Activated CD8-positive, alpha-beta memory T cell treated with anti-CD3 and anti-CD28 coated beads, Interleukin-2, amount 50 U/mL, for 24 hours (primary cell): ENCODE data around the gene TUBG2.
"Not testable (repeated sequence)": the region's sequence is repeated elsewhere in the genome, so short reads cannot be mapped to it uniquely, and the experiment has no call there.

ENCODE experiments used
- DNase-seq: peaks from one replicate; pipeline ENCODE4 v3.0.0-alpha.2; 2020; ENCODE audit errors: extremely low read depth

The TUBG2 gene

DNA sequence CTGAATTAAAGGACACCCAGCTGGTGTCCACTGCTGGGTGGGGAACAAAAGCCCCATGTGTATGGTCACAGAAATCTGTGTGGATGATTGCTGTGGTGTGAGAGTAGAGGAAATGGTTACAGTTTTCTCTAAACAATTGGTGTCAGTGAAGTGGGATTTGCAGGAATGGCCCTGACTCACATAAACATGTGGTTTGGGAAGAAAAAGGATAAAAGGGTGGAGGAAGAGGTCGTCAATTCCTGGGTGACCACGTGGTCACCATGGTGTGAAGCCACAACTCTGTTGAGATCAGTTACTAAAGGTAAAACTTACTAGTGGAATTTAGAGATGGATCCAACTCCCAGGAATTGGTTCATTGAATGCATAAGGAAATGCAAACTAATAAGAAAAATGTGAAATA, 3.6 kb upstream of the TUBG2 start:
- DNase-seq, result no peak

GRCh38 chr17:42657824-42658588, 1.1 kb upstream of the TUBG2 start:
- no peak for DNase-seq

GRCh38 chr17:42659932-42660274, 819 bp downstream of the TUBG2 start:
- DNase-seq, result not testable (repeated sequence)

DNA sequence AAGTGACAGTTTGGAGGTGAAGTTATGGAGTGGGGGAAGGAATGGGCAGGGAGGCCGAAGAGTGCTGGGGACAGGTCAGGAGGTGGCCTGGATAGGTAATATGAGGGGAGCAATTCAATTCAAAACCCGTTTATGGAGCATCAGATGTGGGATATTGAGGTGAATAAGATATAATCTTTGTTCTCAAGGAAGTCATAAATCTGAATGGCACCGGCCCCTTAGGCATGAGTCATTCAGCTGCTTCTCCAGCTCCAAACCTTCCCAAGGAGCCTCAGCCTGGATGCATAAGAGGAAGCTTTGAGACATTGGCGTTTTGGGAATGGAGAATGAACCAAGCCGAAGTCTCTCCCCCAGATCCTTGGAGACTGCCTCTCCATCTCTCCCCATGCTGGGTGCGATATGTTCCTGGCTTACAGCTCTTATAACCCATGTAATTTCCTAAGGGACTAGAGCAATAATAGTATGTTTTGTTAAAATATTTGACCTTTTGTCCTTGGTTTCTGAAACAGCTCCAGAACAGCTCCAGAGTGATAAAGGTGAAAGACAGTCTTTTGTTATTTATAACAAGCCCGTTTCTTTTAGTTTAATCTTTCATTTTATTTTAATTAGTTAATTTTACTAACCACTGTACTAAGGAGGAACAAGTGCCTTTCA, 1.7 kb downstream of the TUBG2 start:
- DNase-seq, result no peak

- no peak for DNase-seq
Observed at GRCh38 chr17:42665581-42666001, 6.5 kb downstream of the TUBG2 start.

GRCh38 chr17:42666126-42666525, 7.0 kb downstream of the TUBG2 start:
- DNase-seq, result not testable (repeated sequence)

DNA sequence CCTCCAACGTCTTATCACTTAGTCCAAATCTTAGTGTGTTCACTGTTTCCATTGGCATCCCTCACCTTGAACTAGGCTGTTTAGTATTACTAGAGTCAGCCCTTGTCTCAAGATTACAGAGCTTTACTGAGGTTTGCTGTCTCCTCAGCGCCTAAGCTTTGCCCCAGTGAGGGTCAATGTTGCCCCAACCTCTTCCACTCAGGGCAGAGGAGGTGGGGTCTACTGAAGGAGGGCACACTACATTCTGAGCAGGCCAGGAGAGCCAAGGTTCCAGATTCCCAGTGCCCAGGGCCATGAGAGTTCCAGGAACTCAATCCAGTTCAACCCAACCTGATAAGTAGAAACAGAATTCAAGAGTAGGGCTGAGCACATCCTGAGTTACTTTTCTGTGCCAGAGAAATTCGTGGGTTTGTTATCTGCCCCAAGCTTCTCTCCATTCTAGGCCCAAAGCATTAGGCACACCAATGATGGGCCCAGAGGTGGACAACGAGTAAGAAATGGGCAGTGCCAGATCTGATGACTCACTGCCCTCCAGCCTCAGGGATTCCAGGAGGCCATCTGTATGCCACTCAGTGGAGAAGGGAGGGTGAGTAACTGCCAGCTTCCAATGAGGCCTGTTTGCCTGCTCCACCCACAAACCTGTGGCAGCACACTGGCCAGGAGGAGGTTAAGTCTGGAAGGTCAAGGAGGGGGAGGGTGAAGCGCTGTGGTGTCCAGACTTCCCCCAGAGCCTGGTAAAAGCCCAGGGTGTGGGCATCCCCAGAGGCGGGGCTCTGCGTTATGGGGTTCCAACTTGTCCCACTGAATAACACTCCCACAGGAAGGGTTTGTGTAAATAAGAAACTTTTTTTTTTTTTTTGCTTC, 8.2 kb downstream of the TUBG2 start:
- no peak for DNase-seq

- no peak for DNase-seq
Observed at GRCh38 chr17:42669705-42669976, 10.6 kb downstream of the TUBG2 start.

- no peak for DNase-seq
Observed at GRCh38 chr17:42669977-42670788, 11.1 kb downstream of the TUBG2 start.

DNA sequence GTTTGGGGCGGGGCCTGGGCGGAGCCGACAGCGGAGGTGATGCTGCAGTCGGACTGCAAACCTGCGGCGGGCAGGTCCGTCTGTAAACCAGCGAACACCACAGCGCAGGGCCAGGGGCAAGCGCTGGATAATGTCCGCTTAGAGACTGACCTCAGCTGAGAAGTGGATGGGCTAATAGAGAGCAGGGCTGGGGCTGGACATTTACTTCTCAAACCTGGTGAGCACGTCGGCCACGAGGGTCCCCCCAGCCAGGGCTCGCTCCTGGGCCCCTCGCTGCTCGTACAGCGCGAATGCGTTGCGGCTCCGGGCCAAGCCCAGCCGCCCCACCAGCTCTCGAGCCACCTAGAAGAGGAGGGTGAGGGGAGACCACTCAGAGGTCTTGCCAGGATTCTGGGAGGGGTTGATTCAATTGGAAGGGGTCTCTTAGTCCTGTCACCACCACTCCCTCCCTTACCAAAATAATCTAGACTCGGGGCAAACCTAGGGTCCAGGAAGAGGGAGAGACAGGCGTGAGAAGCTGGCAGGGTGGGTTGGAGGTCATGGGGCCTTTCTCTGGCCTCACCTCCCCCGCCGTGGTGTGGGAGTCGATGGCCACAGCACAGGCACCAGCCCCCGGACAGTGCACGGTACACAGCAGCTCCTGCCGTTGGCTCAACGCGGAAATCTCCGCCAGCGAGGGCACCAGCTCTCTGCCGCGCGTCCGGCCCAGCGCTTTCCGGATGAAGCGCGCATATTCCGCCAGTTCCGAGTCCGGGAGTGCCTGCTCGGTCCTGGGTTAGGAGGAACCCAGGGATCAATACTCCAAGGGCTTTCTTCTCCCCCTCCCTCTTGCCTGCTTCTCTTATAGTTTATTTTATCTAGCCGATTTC, 11.9 kb downstream of the TUBG2 start:
- DNase-seq, result no peak

GRCh38 chr17:42672038-42672437, 13.0 kb downstream of the TUBG2 start:
- DNase-seq, result no peak

DNA sequence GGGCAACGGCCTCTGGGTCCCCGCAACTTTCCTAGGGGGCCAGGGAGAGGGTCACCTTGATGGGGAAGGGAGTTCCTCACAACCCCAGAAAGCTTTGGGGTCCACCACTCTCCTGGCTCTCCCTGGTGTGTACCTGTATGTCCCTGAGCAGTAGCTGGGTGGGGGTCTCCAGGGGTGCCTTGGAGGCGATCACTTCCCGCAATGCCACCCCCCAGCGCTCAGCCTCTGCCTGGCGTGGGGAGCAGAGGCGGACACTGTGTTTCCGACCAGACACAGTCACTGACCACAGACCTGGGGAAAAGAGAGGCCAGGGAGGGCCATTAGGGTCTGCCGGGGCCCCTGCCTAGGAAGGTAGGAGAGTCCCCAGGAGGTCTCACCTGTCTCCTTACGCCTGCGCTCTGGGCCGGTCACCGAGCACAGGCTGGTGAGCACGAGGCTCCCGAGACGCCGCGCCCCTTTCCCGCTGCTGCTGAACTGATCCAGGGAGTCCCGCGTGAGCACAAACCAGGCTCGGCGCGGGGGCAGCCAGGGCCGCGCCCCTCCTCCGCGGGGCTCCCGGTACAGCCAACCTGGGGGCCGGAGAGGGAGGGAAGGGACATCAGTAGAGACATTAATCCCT, 14.3 kb downstream of the TUBG2 start:
- DNase-seq, result no peak

GRCh38 chr17:42673885-42674754, 15.0 kb downstream of the TUBG2 start:
- no peak for DNase-seq

DNA sequence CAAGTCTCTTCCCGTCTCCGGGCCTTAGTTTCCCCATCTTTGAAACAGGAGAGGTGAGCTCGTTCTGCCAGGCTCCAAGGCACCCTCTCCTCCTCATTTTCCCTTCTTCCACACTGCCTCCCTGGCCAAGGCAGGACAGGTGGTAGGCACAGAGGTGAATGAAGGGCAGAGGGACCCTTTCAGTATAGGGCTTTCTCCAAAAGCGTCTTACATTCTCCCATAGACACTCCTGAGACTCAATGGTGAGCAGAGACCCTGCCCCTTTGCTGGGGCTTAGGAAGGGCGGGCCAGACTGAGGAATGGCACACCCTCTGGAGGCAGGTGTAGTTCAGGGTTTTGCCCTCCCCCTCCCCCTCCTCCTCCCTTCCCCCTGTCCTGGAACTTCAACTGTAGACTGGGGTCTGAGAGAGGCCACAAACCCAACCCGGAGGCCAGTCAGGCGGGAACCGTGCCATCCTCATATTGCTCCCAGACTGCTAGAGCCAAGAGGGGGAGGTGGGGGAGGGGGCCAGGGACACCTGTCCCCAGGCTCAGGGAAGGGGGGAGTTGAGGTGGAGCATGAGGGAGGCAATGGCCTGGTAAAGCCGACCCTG, 15.8 kb downstream of the TUBG2 start:
- no peak for DNase-seq

- DNase-seq, result no peak
Observed at GRCh38 chr17:42675348-42675964, 16.4 kb downstream of the TUBG2 start.

DNA sequence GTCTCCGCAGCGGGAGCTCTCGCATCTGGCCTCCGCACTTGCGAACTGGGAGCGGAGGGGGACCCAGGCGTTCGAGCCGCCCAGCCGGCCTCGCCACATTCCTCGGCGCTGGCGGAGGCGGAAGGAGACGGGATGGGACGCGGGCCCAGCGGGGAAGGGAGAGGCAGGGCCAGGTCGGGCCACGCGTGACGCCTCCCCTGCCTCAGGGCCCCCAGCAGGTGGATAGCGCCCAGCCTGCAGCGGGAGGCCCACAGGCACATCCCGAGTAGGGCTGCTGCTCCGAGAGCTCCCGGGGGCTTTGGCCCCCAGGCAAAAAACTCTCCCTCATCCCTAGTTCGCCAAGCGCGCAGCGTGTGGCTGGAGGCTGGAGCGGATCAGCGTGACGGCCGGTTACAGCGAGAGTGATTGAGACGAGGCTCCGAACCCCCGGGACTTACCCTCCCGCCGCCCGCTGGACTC, 16.9 kb downstream of the TUBG2 start:
- DNase-seq, result no peak

DNA sequence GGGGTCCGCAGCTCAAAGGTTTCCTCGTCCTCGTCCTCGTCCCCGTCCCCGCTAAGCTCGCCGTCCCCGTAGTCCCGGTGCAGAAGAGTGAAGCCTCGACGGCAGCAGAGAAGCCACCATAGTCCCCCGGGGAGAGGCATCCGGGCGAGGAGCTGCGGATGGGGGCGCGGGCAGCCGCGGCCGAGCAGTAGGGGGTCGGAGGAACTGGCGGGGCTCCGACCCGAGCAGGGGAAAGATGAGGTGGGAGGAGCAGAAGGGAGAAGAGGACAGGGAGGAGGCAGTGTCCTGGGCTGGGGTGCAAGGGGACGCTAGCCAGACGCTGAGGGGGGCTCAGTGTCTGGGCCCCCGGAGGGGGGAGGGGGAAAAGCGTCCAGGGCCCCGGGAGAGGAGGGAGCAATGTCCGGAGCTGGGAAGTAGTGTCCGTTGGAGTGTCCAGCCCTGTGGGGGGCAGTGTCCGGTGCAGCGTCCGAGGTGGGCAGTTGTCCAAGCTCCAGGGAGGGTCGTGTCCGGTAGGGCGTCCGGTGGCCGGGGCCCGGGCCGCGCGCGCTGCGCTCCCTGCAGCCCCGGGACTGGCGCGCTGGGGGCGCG, 17.4 kb downstream of the TUBG2 start, which contains the start of gene PLEKHH3:
TSS of gene PLEKHH3 (minus strand) at position 571 of the 588 bp plus-strand sequence. CDS start at position 140, 431 bp downstream.
- DNase-seq, result no peak
